Common myeloid progenitor, CD34-positive (primary cell): ENCODE results near the gene TCEANC2.

ENCODE experiments used
- CTCF ChIA-PET: fragments of 350-600 bp; sonication (Branson Sonifier 250); formaldehyde crosslinking; loops from one replicate; lab custom pipeline; 2021; ENCODE audit warnings: antibody characterized with exemption; lab: Charles Lee
- POLR2A ChIA-PET: fragments of 350-600 bp; sonication (Branson Sonifier 250); formaldehyde crosslinking; loops from one replicate; lab custom pipeline; 2021; ENCODE audit warnings: antibody characterized with exemption; lab: Charles Lee
- DNase-seq, 3 donors: peaks; one replicate each; pipeline versions ENCODE4 v3.0.0 to v3.0.0-alpha.2; 2013
- H3K27ac ChIP-seq, 2 experiments: 1 replicate in 1 of 2; 2 replicates in 1 of 2; pipeline ENCODE4 v1.7.0; 2013; ENCODE audit warnings: inconsistent platforms in 2 of 2, low read length in 2 of 2, mild to moderate bottlenecking in 2 of 2, low read depth in 1 of 2, moderate library complexity in 1 of 2; ENCODE audit not compliant: severe bottlenecking in 2 of 2, insufficient read depth in 1 of 2, poor library complexity in 1 of 2
- H3K27me3 ChIP-seq, 5 experiments: replicated peaks in 2 of 5; 1 replicate in 3 of 5; 2 replicates in 2 of 5; pipeline versions ENCODE4 v1.6.1 to v1.7.0; 2013; ENCODE audit warnings: low read length in 4 of 5, mild to moderate bottlenecking in 2 of 5, moderate library complexity in 2 of 5, inconsistent platforms in 1 of 5; ENCODE audit not compliant: insufficient read depth in 5 of 5, control insufficient read depth in 4 of 5
- H3K36me3 ChIP-seq, 4 experiments: 1 replicate in 2 of 4; 2 replicates in 2 of 4; pipeline versions ENCODE4 v1.6.1 to v1.7.0; 2013; ENCODE audit warnings: low read length in 3 of 4, control low read depth in 1 of 4, mild to moderate bottlenecking in 1 of 4; ENCODE audit not compliant: control insufficient read depth in 4 of 4, insufficient read depth in 4 of 4
- H3K4me1 ChIP-seq, 4 experiments: 1 replicate in 3 of 4; 2 replicates in 1 of 4; pipeline versions ENCODE4 v1.6.1 to v1.7.1; 2013; ENCODE audit warnings: low read length in 3 of 4, mild to moderate bottlenecking in 3 of 4, control low read depth in 1 of 4, inconsistent platforms in 1 of 4, moderate library complexity in 1 of 4; ENCODE audit not compliant: control insufficient read depth in 4 of 4, insufficient read depth in 4 of 4; ENCODE audit errors: control extremely low read depth in 1 of 4
- H3K4me3 ChIP-seq, 7 experiments: 1 replicate in 4 of 7; 2 replicates in 3 of 7; pipeline versions ENCODE4 v1.5.1 to v1.7.0; 2013; ENCODE audit warnings: mild to moderate bottlenecking in 7 of 7, low read length in 6 of 7, moderate library complexity in 6 of 7, inconsistent platforms in 2 of 7, low read depth in 2 of 7, control low read depth in 1 of 7; ENCODE audit not compliant: insufficient read depth in 4 of 7, control insufficient read depth in 1 of 7; ENCODE audit errors: extremely low read depth in 1 of 7
- H3K9me3 ChIP-seq, 5 experiments: 1 replicate in 4 of 5; 2 replicates in 1 of 5; pipeline versions ENCODE4 v1.6.1 to v1.7.1; 2013; ENCODE audit warnings: low read length in 4 of 5, mild to moderate bottlenecking in 2 of 5, inconsistent platforms in 1 of 5, low read depth in 1 of 5, moderate library complexity in 1 of 5; ENCODE audit not compliant: control insufficient read depth in 4 of 5, insufficient read depth in 2 of 5; ENCODE audit errors: control extremely low read depth in 1 of 5
- WGBS: methylation state at CpG from one replicate; pipeline ENCODE4 v1.1.5; 2013; ENCODE audit not compliant: insufficient coverage; 5-methylcytosine and 5-hydroxymethylcytosine counted together

TCEANC2 gene

DNA sequence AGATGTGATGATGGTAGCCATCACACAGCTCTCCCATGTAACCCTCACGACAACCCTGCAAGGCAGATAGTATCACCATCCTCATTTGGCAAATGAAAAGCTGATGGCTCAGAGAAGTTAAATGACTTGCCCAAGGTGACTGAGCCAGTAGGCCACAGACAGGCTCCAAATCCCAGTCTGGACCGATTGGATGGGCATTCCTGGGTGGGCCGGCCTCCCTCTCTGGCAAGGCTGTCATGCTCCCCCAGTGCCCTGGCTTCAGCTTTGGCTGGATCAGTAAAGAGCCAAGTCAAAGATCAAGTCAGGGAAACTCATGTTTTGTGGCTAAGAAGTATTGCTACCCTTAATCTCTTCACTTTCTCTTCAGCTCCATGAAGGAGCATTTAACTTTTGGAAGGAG lies 58.2 kb downstream of the TCEANC2 start:
- no peaks in the 10 kb centered on the region for H3K9me3 ChIP-seq
- no peaks in the 10 kb centered on the region for H3K27me3 ChIP-seq
- 100% methylated on average over 3 of the region's 3 CpGs for WGBS
- CTCF ChIA-PET: interaction anchor here (1.0 to 1.3 kb wide), 3 partner anchors 9 to 14 kb away, joined by 3 to 4 read pairs (median 3); no protein-coding TSS in a partner anchor
- no peak overlapping the region for H3K4me3 ChIP-seq
- peaks cover 0 to 6% (median 4%) of the 10 kb centered on the region in 4 experiments for H3K4me1 ChIP-seq
- H3K27ac ChIP-seq: no peak overlapping the region
- H3K36me3 ChIP-seq: no peaks in the 10 kb centered on the region
- POLR2A ChIA-PET: no interaction called here
- DNase-seq: no peak

DNA sequence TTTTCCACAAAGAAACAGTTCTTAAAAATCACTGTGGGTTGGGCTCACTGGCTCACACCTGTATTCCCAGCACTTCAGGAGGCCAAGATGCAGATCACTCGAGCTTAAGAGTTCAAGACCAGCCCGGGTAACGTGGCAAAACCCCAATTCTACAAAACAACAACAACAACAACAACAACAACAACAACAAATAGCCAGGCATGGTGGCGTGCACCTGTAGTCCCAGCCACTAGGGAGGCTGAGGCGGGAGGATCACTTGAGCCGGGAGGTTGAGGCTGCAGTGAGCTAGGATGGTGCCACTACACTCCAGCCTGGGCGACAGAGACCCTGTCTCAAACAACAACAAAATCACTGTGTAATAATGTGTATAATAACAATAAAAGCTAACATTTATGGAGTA lies 58.6 kb downstream of the TCEANC2 start:
- Histone ChIP-seq H3K4me1 (peaks cover 0 to 4% (median 2%) of the 10 kb centered on the region in 4 experiments), H3K9me3 (no peaks in the 10 kb centered on the region), H3K36me3 (no peaks in the 10 kb centered on the region), H3K4me3 (no peak overlapping the region), H3K27me3 (no peaks in the 10 kb centered on the region), H3K27ac (no peak overlapping the region)
- WGBS: 100% methylated on average over 1 of the region's 7 CpGs
- DNase-seq: no peak
- ChIA-PET POLR2A (no interaction called here), CTCF (interaction anchor here (1.0 to 1.3 kb wide), 2 partner anchors 13 to 15 kb away, joined by 3 to 4 read pairs; no protein-coding TSS in a partner anchor)

DNA sequence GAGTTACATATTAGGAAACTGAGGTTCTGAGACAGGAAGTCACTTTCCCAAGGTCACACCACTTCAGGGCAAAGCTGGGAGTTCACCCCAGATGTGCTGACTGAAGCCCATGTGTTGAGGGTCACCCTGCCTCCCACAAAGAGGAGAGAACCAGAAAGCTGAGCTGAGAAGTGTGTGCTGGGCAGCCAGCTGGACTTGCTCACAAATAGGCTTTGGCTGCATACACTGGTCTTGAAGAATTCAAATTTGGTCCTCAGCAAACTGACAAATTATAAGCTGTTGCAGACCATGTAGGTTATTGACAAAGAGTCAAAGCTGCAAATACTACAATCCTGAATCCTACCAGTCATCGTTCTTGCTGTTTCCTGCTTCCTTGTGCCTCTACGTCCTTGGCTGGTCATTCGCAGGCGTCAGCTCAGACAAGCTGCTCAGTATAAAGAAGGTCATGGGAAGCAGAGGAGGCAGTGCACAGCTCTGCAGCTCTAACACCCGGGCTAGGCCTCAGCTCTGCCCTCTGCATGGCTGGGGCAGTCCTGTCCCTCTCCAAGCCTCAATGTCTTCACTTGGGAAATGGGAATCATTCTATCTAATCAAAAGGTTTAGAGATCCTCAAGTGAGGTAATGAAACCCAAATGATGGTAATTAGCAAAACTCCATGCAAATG lies 59.4 kb downstream of the TCEANC2 start:
- ChIA-PET CTCF (interaction anchor here (0.9 to 1.4 kb wide), 4 partner anchors 10 to 66 kb away, joined by 3 to 4 read pairs (median 3); no protein-coding TSS in a partner anchor), POLR2A (no interaction called here)
- 88% methylated on average over 4 of the region's 5 CpGs for WGBS
- Histone ChIP-seq H3K27me3 (no peaks in the 10 kb centered on the region), H3K4me1 (peaks cover 0 to 4% (median 0%) of the 10 kb centered on the region in 4 experiments), H3K36me3 (no peaks in the 10 kb centered on the region), H3K9me3 (no peaks in the 10 kb centered on the region), H3K27ac (no peak overlapping the region), H3K4me3 (no peak overlapping the region)
- no peak for DNase-seq

DNA sequence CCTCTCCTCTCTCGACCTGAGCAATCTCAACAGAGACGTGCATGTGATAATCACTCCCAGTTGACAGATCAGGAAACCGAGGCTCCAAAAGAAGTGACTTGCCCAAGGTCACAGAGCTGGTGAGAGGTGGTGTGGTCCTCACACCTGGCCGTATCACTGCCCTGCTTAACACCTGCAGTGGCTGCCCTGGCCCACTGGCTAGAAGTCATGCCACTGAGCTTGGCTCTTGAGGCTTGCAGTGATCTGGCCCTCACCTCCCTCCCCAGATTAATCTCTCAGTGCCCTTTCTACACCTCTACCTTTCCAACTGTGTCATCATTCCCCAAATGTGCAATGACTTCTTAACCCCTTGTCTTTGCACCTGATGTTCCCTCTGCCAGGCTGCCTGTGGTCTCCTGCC lies 60.6 kb downstream of the TCEANC2 start:
- H3K4me3 ChIP-seq: no peak overlapping the region
- H3K36me3 ChIP-seq: no peaks in the 10 kb centered on the region
- H3K4me1 ChIP-seq: peaks cover 0 to 4% (median 0%) of the 10 kb centered on the region in 4 experiments
- ChIA-PET POLR2A (no interaction called here), CTCF (interaction anchor here (1.4 to 2.6 kb wide), 5 partner anchors 11 to 65 kb away, joined by 3 to 14 read pairs (median 4); no protein-coding TSS in a partner anchor)
- H3K27me3 ChIP-seq: no peaks in the 10 kb centered on the region
- WGBS: 86% methylated on average over 3 of the region's 4 CpGs
- no peak overlapping the region for H3K27ac ChIP-seq
- DNase-seq: no peak
- no peaks in the 10 kb centered on the region for H3K9me3 ChIP-seq

DNA sequence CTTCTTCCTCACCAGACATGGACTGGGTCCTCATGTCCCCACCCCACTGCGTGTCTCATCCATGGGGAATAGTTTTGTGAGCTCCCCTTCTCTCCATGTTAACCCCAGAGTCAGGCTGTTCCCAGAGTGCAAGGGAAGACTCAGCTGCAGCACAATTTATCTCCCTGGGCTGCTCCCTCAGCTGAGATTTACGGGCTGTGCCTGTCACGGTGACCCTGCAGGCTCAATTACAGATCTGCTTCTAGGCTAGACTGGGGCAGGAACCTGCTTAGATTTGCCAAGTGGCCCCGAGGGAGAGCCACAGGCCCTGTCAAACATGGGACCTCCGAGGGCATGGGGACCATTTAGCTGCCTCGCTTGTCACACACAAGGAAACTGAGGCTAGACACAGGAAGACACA lies 61.5 kb downstream of the TCEANC2 start:
- Histone ChIP-seq H3K9me3 (no peaks in the 10 kb centered on the region), H3K36me3 (no peaks in the 10 kb centered on the region), H3K27me3 (no peaks in the 10 kb centered on the region), H3K4me3 (no peak overlapping the region), H3K27ac (no peak overlapping the region), H3K4me1 (peaks cover 0 to 4% (median 0%) of the 10 kb centered on the region in 4 experiments)
- CTCF ChIA-PET: interaction anchor here (1.4 to 2.6 kb wide), 4 partner anchors 10 to 44 kb away, joined by 3 to 14 read pairs (median 9); no protein-coding TSS in a partner anchor
- POLR2A ChIA-PET: interaction anchor here (1.0 kb wide), 1 partner anchor 10 kb away, joined by 3 read pairs; no protein-coding TSS in a partner anchor
- DNase-seq: no peak
- WGBS: 95% methylated on average over 6 of the region's 6 CpGs

DNA sequence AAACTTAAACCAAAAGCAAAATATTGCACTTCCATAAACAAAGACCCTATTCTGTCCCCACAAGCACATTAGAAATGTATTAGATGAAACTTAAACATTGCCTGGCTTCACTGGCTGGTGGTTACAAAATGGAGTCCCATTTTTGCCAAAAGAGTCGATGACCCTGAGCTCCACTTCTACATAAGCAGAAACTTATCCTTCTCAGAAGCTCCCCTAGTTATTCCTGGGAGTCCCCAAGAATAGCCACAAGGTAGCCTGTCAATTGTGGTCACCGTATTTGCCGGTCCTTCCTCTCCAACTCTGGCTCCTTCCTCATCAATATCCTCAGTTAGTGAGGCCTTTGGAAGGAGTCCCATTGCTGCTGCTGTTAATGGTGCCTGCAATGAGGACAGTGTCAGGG lies 62.1 kb downstream of the TCEANC2 start:
- CTCF ChIA-PET: interaction anchor here (1.4 to 2.6 kb wide), 4 partner anchors 9 to 44 kb away, joined by 3 to 14 read pairs (median 9); no protein-coding TSS in a partner anchor
- no peaks in the 10 kb centered on the region for H3K9me3 ChIP-seq
- no peak overlapping the region for H3K27ac ChIP-seq
- H3K36me3 ChIP-seq: no peaks in the 10 kb centered on the region
- WGBS: 86% methylated on average over 3 of the region's 3 CpGs
- POLR2A ChIA-PET: no interaction called here
- no peaks in the 10 kb centered on the region for H3K27me3 ChIP-seq
- H3K4me1 ChIP-seq: peaks cover 0 to 4% (median 0%) of the 10 kb centered on the region in 4 experiments
- no peak for DNase-seq
- no peak overlapping the region for H3K4me3 ChIP-seq
